NT2/D1 (cell line): ENCODE data around the gene KRTAP2-1.
"Not testable (repeated sequence)": the region's sequence is repeated elsewhere in the genome, so short reads cannot be mapped to it uniquely, and the experiment has no call there.

Experiments used
- YY1 ChIP-seq: IDR thresholded peaks from 2 replicates; pipeline ENCODE4 v1.6.1; 2011; ENCODE audit not compliant: insufficient read length, insufficient read depth
- ZNF274 ChIP-seq: IDR thresholded peaks from 2 replicates; pipeline ENCODE4 v1.6.1; 2011; ENCODE audit warnings: mild to moderate bottlenecking, low read depth, low read length

GRCh38 chr17:41083427-41083826 is 36.3 kb upstream of the KRTAP2-1 start:
- not testable (repeated sequence) for TF ChIP-seq YY1, ZNF274
